Vagina (tissue), 2 donors: Measurements from ENCODE around the gene AAMDC. TPM values are rescaled to one million over a fixed set of nuclear protein-coding genes. Genes with fewer than 3 reads are reported as not detected.
"Not testable (repeated sequence)": the region's sequence is repeated elsewhere in the genome, so short reads cannot be mapped to it uniquely, and the experiment has no call there.

Experiments used
- DNase-seq, 2 donors: peaks; one replicate each; pipeline ENCODE4 v3.0.0-alpha.2; 2017; ENCODE audit errors: extremely low spot score in 2 of 2
- H3K27ac ChIP-seq: fragments of 200-600 bp; sonication (generic); one replicate; pipeline ENCODE4 v1.5.1; 2019
- H3K27me3 ChIP-seq: fragments of 200-600 bp; sonication (generic); one replicate; pipeline ENCODE4 v1.5.1; 2019
- H3K36me3 ChIP-seq, 2 donors: fragments of 200-600 bp; sonication (generic); one replicate each; pipeline ENCODE4 v1.5.1; 2017 to 2019
- H3K4me1 ChIP-seq: fragments of 200-600 bp; sonication (generic); one replicate; pipeline ENCODE4 v1.5.1; 2019
- H3K4me3 ChIP-seq, 2 donors: fragments of 200-600 bp; sonication (generic); 1 replicate in 1 of 2; 2 replicates in 1 of 2; pipeline ENCODE4 v1.5.1; 2016 to 2019
- H3K9me3 ChIP-seq: fragments of 200-600 bp; sonication (generic); one replicate; pipeline ENCODE4 v1.5.1; 2019
- CTCF ChIP-seq, 3 experiments: fragments of 450-650 bp in 2 of 3; fragments of 200-600 bp in 1 of 3; sonication (generic) in 1 of 3; IDR thresholded peaks; one replicate each; pipeline ENCODE4 v1.5.1; 2017 to 2019; ENCODE audit warnings: antibody characterized with exemption in 3 of 3, mild to moderate bottlenecking in 2 of 3, moderate library complexity in 2 of 3
- POLR2A ChIP-seq, 2 donors: fragments of 450-650 bp; IDR thresholded peaks; one replicate each; pipeline ENCODE4 v1.6.1; 2017; ENCODE audit warnings: antibody characterized with exemption in 2 of 2, mild to moderate bottlenecking in 2 of 2, moderate library complexity in 2 of 2
- POLR2AphosphoS5 ChIP-seq, 2 donors: sonication (generic); formaldehyde crosslinking; IDR thresholded peaks; one replicate each; pipeline ENCODE4 v1.9.0; 2017; ENCODE audit warnings: antibody characterized with exemption in 2 of 2, mild to moderate bottlenecking in 2 of 2, low read depth in 1 of 2; ENCODE audit not compliant: insufficient read depth in 1 of 2
- intact Hi-C: fragments of 100-400 bp; cut with DNase I; formaldehyde crosslinking; loops from one replicate; pipeline ENCODE4 v1.15.1; 2023
- total RNA-seq: library from RNA; depleted of rRNA; stranded (reverse); fragments of >200 nt; gene quantifications from one replicate; pipeline ENCODE4 v1.2.3, GENCODE V29; 2016

Gene AAMDC
- total RNA-seq, 1 donor from 2014 or later, result 18.2 TPM

GRCh38 chr11:77854838-77855237 is 33.9 kb downstream of the AAMDC start:
- Histone ChIP-seq H3K4me3 (no peak overlapping the region), H3K36me3 (peaks cover 0 to 41% of the 10 kb centered on the region in 2 donors)
- TF ChIP-seq POLR2A (IDR thresholded peaks at IDR 0.05) (no peak), POLR2AphosphoS5 (IDR thresholded peaks at IDR 0.05; ENCODE audit: insufficient read depth in 1 of 2, low read depth in 1 of 2) (no peak), CTCF (IDR thresholded peaks at IDR 0.05) (no peak)

GRCh38 chr11:77857906-77858457 is 37.0 kb downstream of the AAMDC start:
- DNase-seq, H3K9me3 ChIP-seq, intact Hi-C loops, H3K4me3 ChIP-seq, H3K27me3 ChIP-seq, H3K27ac ChIP-seq, H3K4me1 ChIP-seq: not testable (repeated sequence)
- peaks cover 0 to 41% of the 10 kb centered on the region in 2 donors for H3K36me3 ChIP-seq

More at GRCh38 chr11:77854838-77855237, 33.9 kb downstream of the AAMDC start:
- H3K27ac ChIP-seq, result no peak overlapping the region
- H3K4me1 ChIP-seq, result no peaks in the 10 kb centered on the region
- H3K27me3 ChIP-seq, result no peaks in the 10 kb centered on the region
- intact Hi-C loops, result no loop called here
- peaks cover 4% of the 10 kb centered on the region for H3K9me3 ChIP-seq
- no peak for DNase-seq

- intact Hi-C loops, H3K4me3 ChIP-seq, H3K27ac ChIP-seq, H3K9me3 ChIP-seq, DNase-seq, H3K27me3 ChIP-seq: not testable (repeated sequence)
- peaks cover 0 to 11% of the 10 kb centered on the region in 2 donors for H3K36me3 ChIP-seq
- peaks cover 13% of the 10 kb centered on the region for H3K4me1 ChIP-seq
Measured at GRCh38 chr11:77861444-77861843, 40.5 kb downstream of the AAMDC start.

GRCh38 chr11:77865805-77866204 is 44.9 kb downstream of the AAMDC start:
- no peak for DNase-seq
- peaks cover 13% of the 10 kb centered on the region for H3K4me1 ChIP-seq
- peaks cover 0 to 8% of the 10 kb centered on the region in 2 donors for H3K36me3 ChIP-seq
- intact Hi-C loops, result no loop called here
- no peak overlapping the region for H3K4me3 ChIP-seq
- no peak for TF ChIP-seq POLR2AphosphoS5 (IDR thresholded peaks at IDR 0.05; ENCODE audit: insufficient read depth in 1 of 2, low read depth in 1 of 2)
- TF ChIP-seq POLR2A (IDR thresholded peaks at IDR 0.05), result no peak
- no peak for TF ChIP-seq CTCF (IDR thresholded peaks at IDR 0.05)
- H3K9me3 ChIP-seq, result no peaks in the 10 kb centered on the region
- no peak overlapping the region for H3K27ac ChIP-seq
- no peaks in the 10 kb centered on the region for H3K27me3 ChIP-seq

- DNase-seq, result no peak
- intact Hi-C loops, result no loop called here
- Histone ChIP-seq H3K27ac (no peak overlapping the region), H3K4me1 (peaks cover 13% of the 10 kb centered on the region), H3K4me3 (no peak overlapping the region), H3K36me3 (peaks cover 0 to 8% of the 10 kb centered on the region in 2 donors), H3K9me3 (no peaks in the 10 kb centered on the region), H3K27me3 (no peaks in the 10 kb centered on the region)
- TF ChIP-seq POLR2A (IDR thresholded peaks at IDR 0.05) (no peak), CTCF (IDR thresholded peaks at IDR 0.05) (no peak), POLR2AphosphoS5 (IDR thresholded peaks at IDR 0.05; ENCODE audit: insufficient read depth in 1 of 2, low read depth in 1 of 2) (no peak)
Measured at GRCh38 chr11:77866336-77866735, 45.4 kb downstream of the AAMDC start.

GRCh38 chr11:77868744-77869143 is 47.8 kb downstream of the AAMDC start:
- Histone ChIP-seq H3K36me3 (peaks cover 0 to 13% of the 10 kb centered on the region in 2 donors), H3K27ac (no peak overlapping the region)
- intact Hi-C loops, result no loop called here

More at GRCh38 chr11:77868744-77869143, 47.8 kb downstream of the AAMDC start:
- peaks cover 13% of the 10 kb centered on the region for H3K4me1 ChIP-seq
- H3K27me3 ChIP-seq, result no peaks in the 10 kb centered on the region
- no peak overlapping the region for H3K4me3 ChIP-seq
- TF ChIP-seq POLR2A (IDR thresholded peaks at IDR 0.05), result no peak
- TF ChIP-seq CTCF (IDR thresholded peaks at IDR 0.05), result no peak
- TF ChIP-seq POLR2AphosphoS5 (IDR thresholded peaks at IDR 0.05; ENCODE audit: insufficient read depth in 1 of 2, low read depth in 1 of 2), result no peak
- no peaks in the 10 kb centered on the region for H3K9me3 ChIP-seq
- no peak for DNase-seq
